ENCODE measurements around the gene RBMS1.

DNA sequence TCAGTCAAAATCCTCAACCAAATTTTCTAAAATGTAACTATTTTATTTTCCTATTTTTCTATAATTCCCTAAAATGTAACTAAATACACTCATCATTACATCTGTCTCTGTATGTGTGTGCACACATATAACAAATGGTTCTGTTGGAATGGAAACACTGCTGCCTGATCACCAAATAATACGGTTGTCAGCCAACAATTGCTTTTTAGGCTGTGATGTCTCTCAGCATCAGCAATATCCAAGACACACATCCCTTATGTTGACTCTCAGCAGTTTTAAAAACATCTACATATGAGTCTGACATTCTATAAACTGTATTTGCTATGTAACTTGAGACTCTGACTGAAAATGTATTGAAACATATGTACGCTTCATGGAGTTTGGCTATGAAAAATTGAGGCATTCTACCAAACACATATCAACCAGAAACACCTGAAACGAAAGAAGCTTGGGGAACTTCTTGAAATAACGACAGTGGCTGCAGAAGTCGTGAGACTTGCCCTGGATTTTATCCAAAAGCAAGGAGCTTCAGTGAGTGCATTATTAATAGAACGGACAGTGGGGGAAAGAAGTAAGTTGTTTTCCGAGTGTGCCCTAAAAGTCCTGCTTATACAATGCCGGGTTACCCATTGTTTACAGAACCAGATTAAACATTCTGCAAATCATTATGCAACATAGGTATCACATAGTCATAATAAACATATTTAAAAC lies 183.3 kb downstream of the RBMS1 start:
- TF ChIP-seq, protein P1, sequence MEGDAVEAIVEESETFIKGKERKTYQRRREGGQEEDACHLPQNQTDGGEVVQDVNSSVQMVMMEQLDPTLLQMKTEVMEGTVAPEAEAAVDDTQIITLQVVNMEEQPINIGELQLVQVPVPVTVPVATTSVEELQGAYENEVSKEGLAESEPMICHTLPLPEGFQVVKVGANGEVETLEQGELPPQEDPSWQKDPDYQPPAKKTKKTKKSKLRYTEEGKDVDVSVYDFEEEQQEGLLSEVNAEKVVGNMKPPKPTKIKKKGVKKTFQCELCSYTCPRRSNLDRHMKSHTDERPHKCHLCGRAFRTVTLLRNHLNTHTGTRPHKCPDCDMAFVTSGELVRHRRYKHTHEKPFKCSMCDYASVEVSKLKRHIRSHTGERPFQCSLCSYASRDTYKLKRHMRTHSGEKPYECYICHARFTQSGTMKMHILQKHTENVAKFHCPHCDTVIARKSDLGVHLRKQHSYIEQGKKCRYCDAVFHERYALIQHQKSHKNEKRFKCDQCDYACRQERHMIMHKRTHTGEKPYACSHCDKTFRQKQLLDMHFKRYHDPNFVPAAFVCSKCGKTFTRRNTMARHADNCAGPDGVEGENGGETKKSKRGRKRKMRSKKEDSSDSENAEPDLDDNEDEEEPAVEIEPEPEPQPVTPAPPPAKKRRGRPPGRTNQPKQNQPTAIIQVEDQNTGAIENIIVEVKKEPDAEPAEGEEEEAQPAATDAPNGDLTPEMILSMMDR (IDR thresholded peaks at IDR 0.05): no peak
- TF ChIP-seq POLR2A (IDR thresholded peaks at IDR 0.05) (no peak), POLR2AphosphoS5 (IDR thresholded peaks at IDR 0.05; ENCODE audit: insufficient read depth in 1 of 2, low read depth in 1 of 2) (no peak)

All from vagina (tissue), 2 donors.